Measurements from ENCODE around the gene HEG1.

Gene HEG1

DNA sequence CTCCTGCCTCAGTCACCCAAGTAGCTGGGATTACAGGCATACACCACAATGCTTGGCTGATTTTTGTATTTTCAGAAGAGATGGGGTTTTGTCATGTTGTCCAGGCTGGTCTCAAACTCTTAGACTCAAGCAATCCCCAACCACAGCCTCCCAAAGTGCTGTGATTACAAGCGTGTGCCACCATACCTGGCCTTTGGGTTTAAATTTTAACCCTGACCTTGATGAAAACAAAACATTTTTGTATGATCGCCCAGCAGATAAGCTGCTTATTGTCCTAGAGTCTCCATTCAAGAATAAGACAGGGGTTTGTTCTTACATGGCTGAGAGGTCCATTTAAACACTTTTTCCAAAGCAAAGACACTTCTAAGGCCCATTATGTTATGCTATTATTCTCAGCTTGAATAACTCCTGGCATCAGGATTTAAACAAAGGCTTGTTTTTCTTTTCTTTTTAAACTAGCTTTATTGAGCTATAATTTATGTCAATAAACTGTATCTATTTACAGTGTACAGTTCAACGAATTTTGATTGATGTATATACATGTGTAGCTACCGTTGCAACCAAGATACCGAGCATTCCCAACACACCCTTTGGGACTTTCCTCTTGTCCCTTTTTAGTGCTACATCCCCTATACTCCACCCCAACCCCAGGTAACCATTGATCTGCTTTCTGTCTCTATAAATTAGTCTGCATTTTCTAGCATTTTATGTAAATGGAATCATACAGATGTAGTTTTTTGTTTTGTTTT, 119.8 kb downstream of the HEG1 start:
- H3K4me3 ChIP-seq (ENCODE audit: low read length), result no peak overlapping the region
- TF ChIP-seq, protein P1, sequence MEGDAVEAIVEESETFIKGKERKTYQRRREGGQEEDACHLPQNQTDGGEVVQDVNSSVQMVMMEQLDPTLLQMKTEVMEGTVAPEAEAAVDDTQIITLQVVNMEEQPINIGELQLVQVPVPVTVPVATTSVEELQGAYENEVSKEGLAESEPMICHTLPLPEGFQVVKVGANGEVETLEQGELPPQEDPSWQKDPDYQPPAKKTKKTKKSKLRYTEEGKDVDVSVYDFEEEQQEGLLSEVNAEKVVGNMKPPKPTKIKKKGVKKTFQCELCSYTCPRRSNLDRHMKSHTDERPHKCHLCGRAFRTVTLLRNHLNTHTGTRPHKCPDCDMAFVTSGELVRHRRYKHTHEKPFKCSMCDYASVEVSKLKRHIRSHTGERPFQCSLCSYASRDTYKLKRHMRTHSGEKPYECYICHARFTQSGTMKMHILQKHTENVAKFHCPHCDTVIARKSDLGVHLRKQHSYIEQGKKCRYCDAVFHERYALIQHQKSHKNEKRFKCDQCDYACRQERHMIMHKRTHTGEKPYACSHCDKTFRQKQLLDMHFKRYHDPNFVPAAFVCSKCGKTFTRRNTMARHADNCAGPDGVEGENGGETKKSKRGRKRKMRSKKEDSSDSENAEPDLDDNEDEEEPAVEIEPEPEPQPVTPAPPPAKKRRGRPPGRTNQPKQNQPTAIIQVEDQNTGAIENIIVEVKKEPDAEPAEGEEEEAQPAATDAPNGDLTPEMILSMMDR (IDR thresholded peaks at IDR 0.05; ENCODE audit: insufficient read depth, low read depth, low read length, missing control alignments), result no peak
- no peak for DNase-seq (ENCODE audit: low read depth)

DNA sequence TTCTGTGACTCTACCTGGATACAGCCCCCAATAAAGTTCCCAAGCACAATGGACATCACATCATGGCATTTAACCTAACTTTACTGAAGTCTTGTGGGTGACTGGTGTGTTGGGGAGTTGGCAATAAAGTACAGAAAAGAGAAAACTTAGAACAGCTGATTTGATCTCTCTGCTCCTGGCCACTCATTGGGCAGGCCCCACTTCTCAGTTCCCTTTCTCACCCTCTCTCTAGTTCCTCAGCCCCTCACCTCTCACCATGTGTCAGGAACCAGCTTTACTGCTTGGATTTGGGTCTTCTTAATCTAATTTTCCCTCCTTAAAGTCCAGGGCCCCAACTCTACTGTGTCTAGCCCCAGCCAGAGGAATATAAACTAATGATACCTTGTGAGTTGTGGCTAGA, 120.5 kb downstream of the HEG1 start:
- DNase-seq (ENCODE audit: low read depth), result no peak

DNA sequence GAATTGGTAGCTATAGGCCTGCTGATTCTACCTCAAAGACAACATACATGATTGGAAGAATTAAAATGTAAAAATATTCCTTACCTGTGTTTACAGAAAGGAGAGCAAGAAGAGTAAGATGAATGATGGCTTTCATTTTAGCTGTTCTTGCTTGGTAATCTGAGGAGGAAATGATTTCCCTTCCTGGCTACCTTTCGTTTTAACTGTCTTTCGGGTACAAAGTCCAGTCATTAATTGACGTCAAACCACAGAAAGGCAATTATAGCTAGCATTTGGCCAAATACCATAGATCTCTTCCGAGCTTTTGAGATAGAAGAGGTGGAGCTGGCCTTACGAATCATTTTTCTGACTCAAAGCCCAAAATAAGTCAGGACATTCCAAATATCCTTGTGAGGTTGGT, 121.2 kb downstream of the HEG1 start, which contains the start of gene MUC13:
Gene MUC13, minus strand, starts transcription at position 175 of the 400 bp plus-strand sequence. Its CDS starts 39 bp downstream, at position 136.
- TF ChIP-seq, protein P1 (IDR thresholded peaks at IDR 0.05; ENCODE audit: insufficient read depth, low read depth, low read length, missing control alignments), result no peak
- H3K4me3 ChIP-seq (ENCODE audit: low read length), result no peak within 1 kb of the TSS
- no peak for DNase-seq (ENCODE audit: low read depth)

More for the DNA sequence above, 120.5 kb downstream of the HEG1 start:
- TF ChIP-seq, protein P1 (IDR thresholded peaks at IDR 0.05; ENCODE audit: insufficient read depth, low read depth, low read length, missing control alignments), result no peak
- no peak overlapping the region for H3K4me3 ChIP-seq (ENCODE audit: low read length)

DNA sequence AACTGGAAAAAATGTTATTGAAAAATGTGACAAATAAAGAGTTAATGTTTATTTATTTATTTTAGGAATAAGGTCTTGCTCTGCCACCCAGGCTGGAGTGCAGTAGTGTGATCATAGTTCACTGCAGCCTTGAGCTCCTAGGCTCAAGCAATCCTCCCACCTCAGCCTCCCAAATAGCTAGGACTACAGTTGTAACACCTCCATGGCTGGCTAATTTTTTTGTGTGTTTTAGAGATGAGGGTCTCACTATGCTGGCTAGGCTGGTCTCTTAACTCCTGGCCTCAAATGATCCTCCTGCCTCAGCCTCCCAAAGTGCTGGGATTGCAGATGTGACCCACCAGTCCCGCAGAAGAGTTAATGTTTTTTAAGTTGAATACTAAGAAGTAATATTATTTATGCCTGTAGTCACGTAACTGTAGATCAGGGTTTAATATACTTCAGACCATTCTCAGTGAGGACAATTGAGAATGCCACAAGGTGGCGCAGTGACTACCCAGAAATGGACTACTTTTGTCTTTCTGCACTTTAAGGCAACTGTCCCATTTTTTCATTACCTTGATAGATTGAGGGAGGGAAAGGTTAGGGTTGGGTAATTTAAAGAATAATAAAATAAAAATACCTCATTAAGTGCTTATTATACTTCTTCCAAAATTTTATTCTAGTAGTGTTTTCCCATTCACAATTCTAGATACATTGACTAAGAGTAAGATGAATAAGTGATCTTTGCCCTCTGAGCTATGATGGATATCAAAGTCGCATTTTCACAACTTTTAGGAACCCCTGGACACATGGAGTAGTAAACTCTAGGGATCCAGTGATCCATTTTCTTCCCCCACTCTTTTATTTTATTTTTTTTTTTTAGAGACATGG, 127.2 kb downstream of the HEG1 start:
- TF ChIP-seq, protein P1 (IDR thresholded peaks at IDR 0.05; ENCODE audit: insufficient read depth, low read depth, low read length, missing control alignments), result peak; percentile 82
- no peak overlapping the region for H3K4me3 ChIP-seq (ENCODE audit: low read length)
- DNase-seq (ENCODE audit: low read depth), result peak; percentile 74

DNA sequence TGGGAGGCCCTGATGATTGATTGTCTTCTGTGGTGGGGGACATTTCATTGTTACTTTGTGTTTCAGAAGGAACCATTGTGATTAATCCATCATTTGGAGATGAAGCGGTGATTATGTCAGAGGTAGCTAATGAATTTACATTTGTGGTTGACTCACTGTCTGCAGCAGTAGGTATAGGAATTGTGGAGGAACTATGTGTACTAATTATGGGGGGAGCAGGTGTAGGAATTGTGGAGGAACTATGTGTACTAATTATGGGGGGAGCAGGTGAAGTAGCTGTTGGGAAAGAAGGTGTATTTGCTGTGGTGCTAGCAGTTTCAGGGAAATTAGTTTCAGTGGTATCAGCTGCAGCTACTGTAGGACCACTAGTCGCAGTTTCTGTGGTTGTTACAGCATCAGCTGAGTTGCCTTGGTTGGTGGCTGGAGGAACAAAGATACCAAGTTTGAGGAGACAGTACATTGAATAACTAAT, 128.2 kb downstream of the HEG1 start:
- DNase-seq (ENCODE audit: low read depth), result peak; percentile 11
- H3K4me3 ChIP-seq (ENCODE audit: low read length), result no peak overlapping the region
- TF ChIP-seq, protein P1 (IDR thresholded peaks at IDR 0.05; ENCODE audit: insufficient read depth, low read depth, low read length, missing control alignments), result no peak

DNA sequence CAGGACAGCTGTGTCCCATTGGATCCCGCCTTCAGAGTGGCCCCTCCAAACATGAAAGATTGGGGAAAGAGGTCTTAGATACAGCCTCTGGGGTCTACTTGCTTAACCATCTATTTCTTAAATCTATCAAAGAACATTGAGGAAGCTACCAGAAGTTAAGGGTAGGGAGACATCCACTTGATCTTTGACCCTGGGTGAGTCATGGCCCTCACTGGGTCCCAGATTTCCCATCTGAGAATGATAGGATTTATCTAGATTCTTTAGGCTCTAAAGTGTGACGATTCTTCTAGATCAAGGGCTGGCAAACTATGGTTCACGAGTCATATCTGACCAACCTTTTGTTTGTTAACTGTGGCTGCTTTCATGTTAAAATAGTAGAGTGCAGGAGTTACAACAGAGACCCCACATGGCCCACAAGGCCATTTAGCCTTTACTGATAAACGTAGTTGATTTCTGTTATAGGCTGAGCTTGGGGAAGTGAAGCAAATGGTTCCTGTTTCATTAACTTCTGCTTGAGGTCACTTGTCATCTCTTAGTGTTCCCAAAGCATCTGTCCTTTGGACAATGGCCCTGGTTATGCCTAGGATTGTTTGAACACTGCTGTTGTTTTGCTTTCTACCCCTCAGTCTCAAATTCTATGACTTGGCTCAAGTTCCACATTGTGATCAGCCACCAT, 129.2 kb downstream of the HEG1 start:
- no peak overlapping the region for H3K4me3 ChIP-seq (ENCODE audit: low read length)
- TF ChIP-seq, protein P1 (IDR thresholded peaks at IDR 0.05; ENCODE audit: insufficient read depth, low read depth, low read length, missing control alignments), result no peak
- DNase-seq (ENCODE audit: low read depth), result no peak

Measured in epithelial cell of esophagus (primary cell).